Ramos (cell line): Measurements from ENCODE around the gene MUC2.

Experiments used
- in situ Hi-C: fragments of 300-500 bp; cut with MboI; formaldehyde crosslinking; loops from one replicate; pipeline ENCODE4 v1.14.3; 2022; ENCODE audit warnings: low sequenced_read_pairs; ENCODE audit not compliant: unreplicated experiment

Gene MUC2

GRCh38 chr11:1036303-1036923 is 38.3 kb upstream of the MUC2 start, which contains the start of gene MUC6:
MUC6 (minus strand) TSS chr11:1036718; CDS start chr11:1036655, 63 bp downstream.
- in situ Hi-C loops: no loop called here

- in situ Hi-C loops: no loop called here
Observed at GRCh38 chr11:1036931-1037330, 37.7 kb upstream of the MUC2 start.

- in situ Hi-C loops: no loop called here
Observed at GRCh38 chr11:1037506-1038055, 37.1 kb upstream of the MUC2 start.

- in situ Hi-C loops: no loop called here
Observed at GRCh38 chr11:1038361-1038760, 36.3 kb upstream of the MUC2 start.

- in situ Hi-C loops: no loop called here
Observed at GRCh38 chr11:1038921-1039320, 35.8 kb upstream of the MUC2 start.

- in situ Hi-C loops: no loop called here
Observed at GRCh38 chr11:1039481-1040427, 34.9 kb upstream of the MUC2 start.

- in situ Hi-C loops: no loop called here
Observed at GRCh38 chr11:1040428-1041148, 34.1 kb upstream of the MUC2 start.

- in situ Hi-C loops: no loop called here
Observed at GRCh38 chr11:1041149-1041467, 33.6 kb upstream of the MUC2 start.

GRCh38 chr11:1041471-1041870 is 33.2 kb upstream of the MUC2 start:
- in situ Hi-C loops: no loop called here

GRCh38 chr11:1041936-1042608 is 32.6 kb upstream of the MUC2 start:
- in situ Hi-C loops: no loop called here

- in situ Hi-C loops: no loop called here
Observed at GRCh38 chr11:1042626-1043562, 31.8 kb upstream of the MUC2 start.

GRCh38 chr11:1043563-1044096 is 31.0 kb upstream of the MUC2 start:
- in situ Hi-C loops: no loop called here

- in situ Hi-C loops: no loop called here
Observed at GRCh38 chr11:1044160-1044559, 30.5 kb upstream of the MUC2 start.

GRCh38 chr11:1047595-1048156 is 27.0 kb upstream of the MUC2 start:
- in situ Hi-C loops: no loop called here

- in situ Hi-C loops: no loop called here
Observed at GRCh38 chr11:1048375-1049070, 26.2 kb upstream of the MUC2 start.

- in situ Hi-C loops: no loop called here
Observed at GRCh38 chr11:1049071-1049405, 25.6 kb upstream of the MUC2 start.

- in situ Hi-C loops: no loop called here
Observed at GRCh38 chr11:1049431-1049891, 25.2 kb upstream of the MUC2 start.
